GM12878 (cell line): ENCODE measurements around the gene LRRC56.

Source experiments
- CREB1 ChIP-seq: IDR thresholded peaks from 2 replicates; pipeline ENCODE4 v1.6.1; 2012; ENCODE audit warnings: low read depth, mild to moderate bottlenecking, inconsistent platforms
- DPF2 ChIP-seq: fragments of 450-650 bp; IDR thresholded peaks from 2 replicates; pipeline ENCODE4 v1.6.1; 2017; ENCODE audit warnings: mild to moderate bottlenecking
- EP300 ChIP-seq, 2 experiments: fragments of 150-350 bp in 1 of 2; IDR thresholded peaks; 2 replicates each; pipeline ENCODE4 v1.6.1; 2011 to 2012; ENCODE audit warnings: low read depth in 2 of 2, low read length in 2 of 2, borderline replicate concordance in 1 of 2, improper control_type of control experiment in 1 of 2, inconsistent platforms in 1 of 2; ENCODE audit not compliant: control insufficient read depth in 1 of 2
- ETV6 ChIP-seq, 2 experiments: fragments of 450-650 bp in 1 of 2; IDR thresholded peaks in 1 of 2; conservative IDR thresholded peaks in 1 of 2; 2 replicates each; pipeline ENCODE4 v1.6.1; 2014; ENCODE audit warnings: antibody characterized with exemption in 1 of 2, borderline replicate concordance in 1 of 2, low read depth in 1 of 2, mild to moderate bottlenecking in 1 of 2, moderate library complexity in 1 of 2
- EZH2 ChIP-seq: IDR thresholded peaks from 2 replicates; pipeline ENCODE4 v1.6.1; 2012; ENCODE audit warnings: low read depth, mild to moderate bottlenecking, control low read depth, inconsistent platforms, low read length, borderline replicate concordance; ENCODE audit not compliant: control insufficient read depth
- PAX5 ChIP-seq: IDR thresholded peaks from 2 replicates; pipeline ENCODE4 v1.6.1; 2011; ENCODE audit warnings: low read depth, low read length, borderline replicate concordance
- RCOR1 ChIP-seq: conservative IDR thresholded peaks from 2 replicates; pipeline ENCODE4 v1.6.1; 2012; ENCODE audit warnings: low read depth, low read length, improper control_type of control experiment
- ZNF274 ChIP-seq: IDR thresholded peaks from one replicate; pipeline ENCODE4 v1.8.0; 2011; ENCODE audit not compliant: insufficient read length, insufficient read depth
- TF ChIP-seq, protein P1 (sequence below): fragments of 450-650 bp; IDR thresholded peaks from 2 replicates; pipeline ENCODE4 v1.6.1; 2017; ENCODE audit warnings: mild to moderate bottlenecking, low read depth, inconsistent platforms; ENCODE audit not compliant: poor library complexity, severe bottlenecking
- TF ChIP-seq, protein P2 (sequence below), 3 experiments: IDR thresholded peaks in 2 of 3; conservative IDR thresholded peaks in 1 of 3; 2 replicates each; pipeline ENCODE4 v1.5.1; 2011; ENCODE audit warnings: low read depth in 3 of 3, low read length in 3 of 3, mild to moderate bottlenecking in 3 of 3, control low read depth in 2 of 3, moderate library complexity in 2 of 3, inconsistent platforms in 1 of 3, mixed read lengths in 1 of 3; ENCODE audit not compliant: control insufficient read depth in 2 of 3, insufficient read depth in 1 of 3; ENCODE audit errors: extremely low read depth in 1 of 3
- TF ChIP-seq, protein P3 (sequence below): fragments of 450-650 bp; formaldehyde crosslinking; IDR thresholded peaks from 2 replicates; pipeline ENCODE4 v1.5.0; 2022; ENCODE audit warnings: mild to moderate bottlenecking, missing genetic modification characterization

DNA sequence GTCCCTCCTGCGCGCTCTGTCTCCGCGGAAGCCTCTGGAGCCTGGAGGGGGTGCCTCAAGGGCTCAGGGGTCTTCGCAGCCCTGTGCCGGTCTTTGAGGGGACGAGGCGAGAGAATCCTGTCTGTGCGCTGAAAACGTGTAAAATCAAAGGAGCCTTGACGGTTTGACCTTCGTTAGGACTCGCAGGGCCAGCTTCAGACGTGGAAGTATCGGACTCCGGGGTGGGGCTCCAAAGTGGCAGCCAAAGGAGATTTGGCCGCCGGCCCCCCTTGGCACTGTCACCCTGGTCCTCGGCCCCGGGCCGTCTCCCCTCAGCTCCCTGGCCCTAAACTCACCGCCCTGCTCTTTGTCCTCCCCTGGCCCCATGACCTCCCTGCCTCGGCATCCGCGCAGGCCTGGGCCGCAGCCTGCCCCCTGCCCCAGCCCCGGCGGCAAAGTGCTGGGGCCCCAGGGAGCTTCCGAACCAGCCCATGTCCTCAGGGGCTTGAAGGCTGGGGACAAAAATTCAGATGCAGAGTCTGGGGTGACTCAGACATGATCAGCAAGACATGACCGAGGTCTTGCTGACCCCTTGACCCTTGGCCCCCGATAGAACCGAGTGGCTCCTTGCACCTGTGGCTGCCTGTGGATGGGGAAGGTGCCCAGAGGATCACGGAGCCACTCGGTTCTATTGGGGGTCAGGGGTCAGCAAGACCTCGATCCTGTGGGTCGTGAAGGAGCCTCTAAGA is 32.0 kb downstream of the LRRC56 start:
- no peak for TF ChIP-seq ETV6 (conservative IDR thresholded peaks at IDR 0.05 in 1 of 2, IDR thresholded peaks at IDR 0.05 in 1 of 2; ENCODE audit: borderline replicate concordance in 1 of 2, low read depth in 1 of 2)
- TF ChIP-seq EZH2 = no peak
- no peak for TF ChIP-seq EP300 (IDR thresholded peaks at IDR 0.05; ENCODE audit: borderline replicate concordance in 1 of 2, control insufficient read depth in 1 of 2, low read depth in 2 of 2, low read length in 2 of 2)
- no peak for TF ChIP-seq PAX5
- TF ChIP-seq ZNF274 = no peak
- TF ChIP-seq, protein P1, sequence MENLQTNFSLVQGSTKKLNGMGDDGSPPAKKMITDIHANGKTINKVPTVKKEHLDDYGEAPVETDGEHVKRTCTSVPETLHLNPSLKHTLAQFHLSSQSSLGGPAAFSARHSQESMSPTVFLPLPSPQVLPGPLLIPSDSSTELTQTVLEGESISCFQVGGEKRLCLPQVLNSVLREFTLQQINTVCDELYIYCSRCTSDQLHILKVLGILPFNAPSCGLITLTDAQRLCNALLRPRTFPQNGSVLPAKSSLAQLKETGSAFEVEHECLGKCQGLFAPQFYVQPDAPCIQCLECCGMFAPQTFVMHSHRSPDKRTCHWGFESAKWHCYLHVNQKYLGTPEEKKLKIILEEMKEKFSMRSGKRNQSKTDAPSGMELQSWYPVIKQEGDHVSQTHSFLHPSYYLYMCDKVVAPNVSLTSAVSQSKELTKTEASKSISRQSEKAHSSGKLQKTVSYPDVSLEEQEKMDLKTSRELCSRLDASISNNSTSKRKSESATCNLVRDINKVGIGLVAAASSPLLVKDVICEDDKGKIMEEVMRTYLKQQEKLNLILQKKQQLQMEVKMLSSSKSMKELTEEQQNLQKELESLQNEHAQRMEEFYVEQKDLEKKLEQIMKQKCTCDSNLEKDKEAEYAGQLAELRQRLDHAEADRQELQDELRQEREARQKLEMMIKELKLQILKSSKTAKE = no peak
- no peak for TF ChIP-seq DPF2
- TF ChIP-seq RCOR1 = no peak
- TF ChIP-seq CREB1 = no peak
- TF ChIP-seq, protein P2, sequence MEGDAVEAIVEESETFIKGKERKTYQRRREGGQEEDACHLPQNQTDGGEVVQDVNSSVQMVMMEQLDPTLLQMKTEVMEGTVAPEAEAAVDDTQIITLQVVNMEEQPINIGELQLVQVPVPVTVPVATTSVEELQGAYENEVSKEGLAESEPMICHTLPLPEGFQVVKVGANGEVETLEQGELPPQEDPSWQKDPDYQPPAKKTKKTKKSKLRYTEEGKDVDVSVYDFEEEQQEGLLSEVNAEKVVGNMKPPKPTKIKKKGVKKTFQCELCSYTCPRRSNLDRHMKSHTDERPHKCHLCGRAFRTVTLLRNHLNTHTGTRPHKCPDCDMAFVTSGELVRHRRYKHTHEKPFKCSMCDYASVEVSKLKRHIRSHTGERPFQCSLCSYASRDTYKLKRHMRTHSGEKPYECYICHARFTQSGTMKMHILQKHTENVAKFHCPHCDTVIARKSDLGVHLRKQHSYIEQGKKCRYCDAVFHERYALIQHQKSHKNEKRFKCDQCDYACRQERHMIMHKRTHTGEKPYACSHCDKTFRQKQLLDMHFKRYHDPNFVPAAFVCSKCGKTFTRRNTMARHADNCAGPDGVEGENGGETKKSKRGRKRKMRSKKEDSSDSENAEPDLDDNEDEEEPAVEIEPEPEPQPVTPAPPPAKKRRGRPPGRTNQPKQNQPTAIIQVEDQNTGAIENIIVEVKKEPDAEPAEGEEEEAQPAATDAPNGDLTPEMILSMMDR (IDR thresholded peaks at IDR 0.05 in 2 of 3, conservative IDR thresholded peaks at IDR 0.05 in 1 of 3; ENCODE audit: control insufficient read depth in 2 of 3, extremely low read depth in 1 of 3, insufficient read depth in 1 of 3, low read depth in 3 of 3, low read length in 3 of 3) = no peak
- TF ChIP-seq, protein P3, sequence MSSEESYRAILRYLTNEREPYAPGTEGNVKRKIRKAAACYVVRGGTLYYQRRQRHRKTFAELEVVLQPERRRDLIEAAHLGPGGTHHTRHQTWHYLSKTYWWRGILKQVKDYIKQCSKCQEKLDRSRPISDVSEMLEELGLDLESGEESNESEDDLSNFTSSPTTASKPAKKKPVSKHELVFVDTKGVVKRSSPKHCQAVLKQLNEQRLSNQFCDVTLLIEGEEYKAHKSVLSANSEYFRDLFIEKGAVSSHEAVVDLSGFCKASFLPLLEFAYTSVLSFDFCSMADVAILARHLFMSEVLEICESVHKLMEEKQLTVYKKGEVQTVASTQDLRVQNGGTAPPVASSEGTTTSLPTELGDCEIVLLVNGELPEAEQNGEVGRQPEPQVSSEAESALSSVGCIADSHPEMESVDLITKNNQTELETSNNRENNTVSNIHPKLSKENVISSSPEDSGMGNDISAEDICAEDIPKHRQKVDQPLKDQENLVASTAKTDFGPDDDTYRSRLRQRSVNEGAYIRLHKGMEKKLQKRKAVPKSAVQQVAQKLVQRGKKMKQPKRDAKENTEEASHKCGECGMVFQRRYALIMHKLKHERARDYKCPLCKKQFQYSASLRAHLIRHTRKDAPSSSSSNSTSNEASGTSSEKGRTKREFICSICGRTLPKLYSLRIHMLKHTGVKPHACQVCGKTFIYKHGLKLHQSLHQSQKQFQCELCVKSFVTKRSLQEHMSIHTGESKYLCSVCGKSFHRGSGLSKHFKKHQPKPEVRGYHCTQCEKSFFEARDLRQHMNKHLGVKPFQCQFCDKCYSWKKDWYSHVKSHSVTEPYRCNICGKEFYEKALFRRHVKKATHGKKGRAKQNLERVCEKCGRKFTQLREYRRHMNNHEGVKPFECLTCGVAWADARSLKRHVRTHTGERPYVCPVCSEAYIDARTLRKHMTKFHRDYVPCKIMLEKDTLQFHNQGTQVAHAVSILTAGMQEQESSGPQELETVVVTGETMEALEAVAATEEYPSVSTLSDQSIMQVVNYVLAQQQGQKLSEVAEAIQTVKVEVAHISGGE (CRISPR knock-in tag) = no peak
